ENCODE results near the gene IFI44. TPM values are rescaled to one million over a fixed set of nuclear protein-coding genes. Genes with fewer than 3 reads are reported as not detected.

IFI44 gene, protein sequence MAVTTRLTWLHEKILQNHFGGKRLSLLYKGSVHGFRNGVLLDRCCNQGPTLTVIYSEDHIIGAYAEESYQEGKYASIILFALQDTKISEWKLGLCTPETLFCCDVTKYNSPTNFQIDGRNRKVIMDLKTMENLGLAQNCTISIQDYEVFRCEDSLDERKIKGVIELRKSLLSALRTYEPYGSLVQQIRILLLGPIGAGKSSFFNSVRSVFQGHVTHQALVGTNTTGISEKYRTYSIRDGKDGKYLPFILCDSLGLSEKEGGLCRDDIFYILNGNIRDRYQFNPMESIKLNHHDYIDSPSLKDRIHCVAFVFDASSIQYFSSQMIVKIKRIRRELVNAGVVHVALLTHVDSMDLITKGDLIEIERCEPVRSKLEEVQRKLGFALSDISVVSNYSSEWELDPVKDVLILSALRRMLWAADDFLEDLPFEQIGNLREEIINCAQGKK
- 0.49 and 1.3 TPM in 2 replicates for total RNA-seq

DNA sequence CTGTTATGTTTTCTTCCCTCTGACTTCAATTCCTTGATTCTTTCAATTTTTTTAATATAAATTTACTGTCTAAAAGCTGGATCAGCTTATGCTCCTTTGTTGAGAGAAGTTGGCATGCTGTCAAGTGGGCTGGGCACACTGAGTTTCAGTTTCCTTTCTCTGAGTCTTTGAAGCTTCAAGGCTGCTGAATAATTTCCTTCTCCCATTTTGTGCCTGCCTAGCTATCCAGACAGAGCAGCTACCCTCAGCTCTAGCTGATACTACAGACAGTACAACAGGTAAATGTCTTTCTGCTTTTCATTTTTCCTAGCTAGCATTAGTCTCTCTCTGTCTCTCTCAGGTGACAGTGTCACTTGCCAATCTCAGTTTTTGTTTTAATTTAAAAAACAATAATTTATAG, at the start of gene IFI44:
TSS of gene IFI44 (plus strand) at position 204 of the 400 bp plus-strand sequence. CDS start 365 bp downstream, outside the sequence.

DNA sequence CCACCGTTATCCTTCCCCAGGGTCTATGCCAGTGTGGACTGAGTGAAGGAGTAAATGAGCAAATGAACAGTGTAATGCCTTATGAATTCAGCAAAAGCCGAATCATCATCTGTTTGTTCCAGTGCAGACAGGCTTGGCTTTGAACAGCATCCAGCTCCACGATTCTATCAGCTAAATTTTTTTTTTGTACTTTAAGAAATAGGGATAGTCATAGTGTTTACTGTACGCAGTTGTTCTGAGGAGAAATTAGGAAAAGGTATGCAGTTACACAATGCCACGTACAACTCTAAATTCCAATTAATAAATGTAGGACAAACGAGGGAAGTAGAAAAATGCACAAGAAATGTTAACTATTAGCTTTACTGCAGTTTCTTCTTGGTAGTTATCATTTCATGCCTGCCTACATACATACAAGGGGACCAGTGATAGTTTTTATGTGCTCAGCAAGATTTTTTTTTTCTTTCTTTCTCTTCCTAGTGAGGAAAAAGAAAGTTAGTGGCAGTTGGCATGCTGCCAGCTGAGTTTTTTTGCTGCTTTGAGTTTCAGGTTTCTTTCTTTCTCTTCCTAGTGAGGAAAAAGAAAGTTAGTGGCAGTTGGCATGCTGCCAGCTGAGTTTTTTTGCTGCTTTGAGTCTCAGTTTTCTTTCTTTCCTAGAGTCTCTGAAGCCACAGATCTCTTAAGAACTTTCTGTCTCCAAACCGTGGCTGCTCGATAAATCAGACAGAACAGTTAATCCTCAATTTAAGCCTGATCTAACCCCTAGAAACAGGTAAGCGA, 29.6 kb upstream of the IFI44 start, which contains the start of gene IFI44L:
TSS of gene IFI44L (plus strand) at position 646 of the 777 bp plus-strand sequence. CDS start 7,468 bp downstream, outside the sequence.

Other genes starting within 250 kb of the IFI44 start
- gene PTGFR, start 158.9 kb upstream of the IFI44 start, total RNA-seq = 0.33 and 0.63 TPM in 2 replicates
- gene IFI44L, start 29.4 kb upstream of the IFI44 start, total RNA-seq = 0.65 and 1.4 TPM in 2 replicates